K562 (cell line): Measurements from ENCODE around the gene CDCA7L. TPM values are rescaled to one million over a fixed set of nuclear protein-coding genes. Genes with fewer than 3 reads are reported as not detected.

Experiments used
- ATAC-seq: fragments of 200-7000 bp; cut with Tn5 transposase; 3 replicates; pipeline ENCODE4 v1.9.1; 2020; ENCODE audit warnings: moderate library complexity
- BruUV-seq: library from RNA; stranded (reverse); fragments of 400-500 nt; replicated peaks from 2 replicates; lab custom pipeline; 2021; lab: Mats Ljungman, UMichigan
- CTCF ChIA-PET: fragments of 300-600 bp; formaldehyde crosslinking; extraction: SDS; loops from one replicate; lab custom pipeline; 2021; ENCODE audit warnings: low intra/inter-chr PET ratio; lab: Yijun Ruan, JAX
- POLR2A ChIA-PET: fragments of 300-600, 350-650 bp; sonication (Branson Sonifier 250); formaldehyde crosslinking; extraction: SDS; loops from one replicate; lab custom pipeline; 2021; ENCODE audit warnings: antibody characterized with exemption, inconsistent platforms; lab: Yijun Ruan, JAX
- DNase-seq, 4 experiments: peaks; one replicate each; pipeline versions ENCODE4 v3.0.0 to v3.0.0-alpha.2; 2011 to 2018; ENCODE audit warnings: low spot score in 3 of 4, mixed read lengths in 3 of 4; ENCODE audit errors: extremely low read depth in 1 of 4
- FAIRE-seq: peaks from 2 replicates; lab custom pipeline; 2011; peaks lifted over from hg19 to GRCh38; lab: Jason Lieb, UNC
- H2AFZ ChIP-seq: 2 replicates; pipeline ENCODE4 v1.6.0; 2011; ENCODE audit warnings: low read depth, low read length, control low read depth, inconsistent platforms
- H3K27ac ChIP-seq: fragments of 200-600 bp; 3 replicates; pipeline ENCODE4 v1.8.0; 2011; ENCODE audit warnings: low read depth, mild to moderate bottlenecking, control low read depth, inconsistent platforms, low read length, moderate library complexity, mixed read lengths; ENCODE audit errors: extremely low read depth
- H3K27me3 ChIP-seq, 2 experiments: fragments of 300-600 bp in 1 of 2; 2 replicates in 1 of 2; 3 replicates in 1 of 2; pipeline versions ENCODE4 v1.6.0 to v1.8.0; 2011; ENCODE audit warnings: inconsistent platforms in 2 of 2, low read length in 2 of 2, mild to moderate bottlenecking in 1 of 2, mixed read lengths in 1 of 2, moderate library complexity in 1 of 2; ENCODE audit not compliant: control insufficient read depth in 2 of 2, insufficient read depth in 2 of 2
- H3K36me3 ChIP-seq: fragments of 300-600 bp; 3 replicates; pipeline ENCODE4 v1.8.0; 2011; ENCODE audit warnings: mild to moderate bottlenecking, low read length, inconsistent platforms; ENCODE audit not compliant: control insufficient read depth, insufficient read depth
- H3K4me1 ChIP-seq, 2 experiments: fragments of 200-600 bp in 1 of 2; replicated peaks in 1 of 2; 2 replicates in 1 of 2; 3 replicates in 1 of 2; pipeline versions ENCODE4 v1.5.1 to v1.8.0; 2011; ENCODE audit warnings: inconsistent platforms in 2 of 2, low read length in 2 of 2, mild to moderate bottlenecking in 1 of 2, mixed read lengths in 1 of 2, moderate library complexity in 1 of 2; ENCODE audit not compliant: control insufficient read depth in 2 of 2, insufficient read depth in 2 of 2
- H3K4me2 ChIP-seq: 2 replicates; pipeline ENCODE4 v1.6.1; 2011; ENCODE audit warnings: low read length, control low read depth, inconsistent platforms, mixed read lengths; ENCODE audit not compliant: insufficient read depth
- H3K4me3 ChIP-seq: fragments of 200-600 bp; sonication (generic), shearing (Covaris generic); 2 replicates; pipeline ENCODE4 v1.5.1; 2016; ENCODE audit warnings: control low read depth, inconsistent platforms
- H3K79me2 ChIP-seq: fragments of 200-600 bp; 3 replicates; pipeline ENCODE4 v1.8.0; 2011; ENCODE audit warnings: low read length, inconsistent platforms; ENCODE audit not compliant: control insufficient read depth, insufficient read depth
- H3K9ac ChIP-seq, 2 experiments: 2 replicates each; pipeline versions ENCODE4 v1.6.0 to v1.6.1; 2011; ENCODE audit warnings: low read depth in 2 of 2, low read length in 2 of 2, control low read depth in 1 of 2, inconsistent platforms in 1 of 2, mild to moderate bottlenecking in 1 of 2, mixed read lengths in 1 of 2; ENCODE audit not compliant: insufficient read depth in 1 of 2
- H3K9me1 ChIP-seq: one replicate; pipeline ENCODE4 v1.6.0; 2011; ENCODE audit warnings: inconsistent platforms, mild to moderate bottlenecking, low read length, moderate library complexity; ENCODE audit not compliant: control insufficient read depth, insufficient read depth
- H3K9me3 ChIP-seq: replicated peaks from 2 replicates; pipeline ENCODE4 v1.5.1; 2011; ENCODE audit warnings: low read depth, low read length, inconsistent platforms; ENCODE audit not compliant: control insufficient read depth, insufficient read depth
- H4K20me1 ChIP-seq: replicated peaks from 2 replicates; pipeline ENCODE4 v1.6.1; 2011; ENCODE audit warnings: low read length, inconsistent platforms, mixed read lengths; ENCODE audit not compliant: control insufficient read depth, insufficient read depth
- BACH1 ChIP-seq: fragments of 200-800 bp; sonication (Bioruptor generic); IDR thresholded peaks from 2 replicates; pipeline ENCODE4 v1.6.1; 2016; ENCODE audit warnings: missing genetic modification characterization, missing compliant biosample characterization
- ETV1 ChIP-seq: fragments of 450-650 bp; conservative IDR thresholded peaks from 2 replicates; pipeline ENCODE4 v1.6.1; 2016; ENCODE audit warnings: missing genetic modification characterization, control low read depth, low read depth, missing compliant biosample characterization
- FOXA1 ChIP-seq: fragments of 450-650 bp; IDR thresholded peaks from 2 replicates; pipeline ENCODE4 v1.6.1; 2016; ENCODE audit warnings: mild to moderate bottlenecking, borderline replicate concordance
- MLX ChIP-seq, 2 experiments: fragments of 450-650 bp in 1 of 2; sonication (generic) in 1 of 2; formaldehyde crosslinking; conservative IDR thresholded peaks; 2 replicates each; pipeline versions ENCODE4 v1.4.0 to v1.8.1; 2020 to 2022; ENCODE audit warnings: mild to moderate bottlenecking in 1 of 2, missing genetic modification reagents in 1 of 2
- RBM34 ChIP-seq: fragments of 200-400 bp; formaldehyde crosslinking; IDR thresholded peaks from 2 replicates; pipeline ENCODE4 v1.6.1; 2018; ENCODE audit warnings: low read length, borderline replicate concordance; ENCODE audit not compliant: insufficient read depth
- SETDB1 ChIP-seq: IDR thresholded peaks from one replicate; pipeline ENCODE4 v1.6.1; 2012; ENCODE audit warnings: low read length, control low read depth, inconsistent platforms
- TAF1 ChIP-seq: IDR thresholded peaks from 2 replicates; pipeline ENCODE4 v1.6.1; 2011; ENCODE audit warnings: mild to moderate bottlenecking, low read length, moderate library complexity; ENCODE audit not compliant: insufficient read depth, control insufficient read depth, severe bottlenecking; ENCODE audit errors: extremely low read depth
- ZNF384 ChIP-seq: IDR thresholded peaks from 2 replicates; pipeline ENCODE4 v1.6.1; 2012; ENCODE audit warnings: low read depth, low read length, improper control_type of control experiment
- WGBS: fragments of 100-300 bp; shearing (Covaris generic); methylation state at CpG from one replicate; pipeline ENCODE4 v1.1.6; 2016; ENCODE audit warnings: low coverage, mixed read lengths; ENCODE audit not compliant: insufficient coverage; ENCODE audit errors: missing lambda C conversion rate; 5-methylcytosine and 5-hydroxymethylcytosine counted together
- in situ Hi-C: fragments of 300-500 bp; cut with MboI; formaldehyde crosslinking; loops from 4 replicates; pipeline ENCODE4 v1.15.0; 2018; ENCODE audit warnings: inconsistent platforms, mixed read lengths
- intact Hi-C: fragments of 100-400 bp; cut with micrococcal nuclease; formaldehyde crosslinking; loops from 2 replicates; pipeline ENCODE4 v1.14.2; 2022
- polyA plus RNA-seq, 8 experiments: library from polyadenylated mRNA; depleted of rRNA in 4 of 8; stranded (reverse) in 5 of 8; unstranded in 3 of 8; fragments of >200 nt; fragmentation: Nextera tagmentation in 2 of 8; fragmentation: Illumina TruSeq in 1 of 8; extraction: Ambion mirVana in 2 of 8; extraction: Trizol in 1 of 8; gene quantifications; 2 replicates each; pipeline versions ENCODE4 v1.2.1 to v1.2.3, GENCODE V29; 2011 to 2014; ENCODE audit warnings: inconsistent platforms in 1 of 8, missing spikeins in 1 of 8
- total RNA-seq, 7 experiments: library from RNA; depleted of rRNA in 6 of 7; stranded (reverse); fragments of >200 nt in 6 of 7; fragmentation: Illumina TruSeq in 2 of 7; extraction: Trizol in 2 of 7; gene quantifications; 2 replicates each; pipeline versions ENCODE4 v1.2.1 to v1.2.3, GENCODE V29; 2011 to 2021; ENCODE audit warnings: low replicate concordance in 1 of 7
- TF ChIP-seq, protein P1 (sequence below): fragments of 450-650 bp; conservative IDR thresholded peaks from 2 replicates; pipeline ENCODE4 v1.6.1; 2016; ENCODE audit warnings: missing genetic modification characterization, low read depth, mild to moderate bottlenecking, control low read depth, missing compliant biosample characterization
- TF ChIP-seq, protein P2 (sequence below): conservative IDR thresholded peaks from 2 replicates; pipeline ENCODE4 v1.6.1; 2011; ENCODE audit warnings: low read depth, mild to moderate bottlenecking, low read length; ENCODE audit not compliant: control insufficient read depth
- TF ChIP-seq, protein P3 (sequence below): fragments of 450-650 bp; formaldehyde crosslinking; IDR thresholded peaks from 2 replicates; pipeline ENCODE4 v1.4.0; 2020; ENCODE audit warnings: mild to moderate bottlenecking, moderate library complexity

Gene CDCA7L
- total and polyA plus RNA-seq, 9 of the 15 experiments (the other 6 are each of a cell fraction or from before 2014, with no cell fraction given), result 1.9 to 32.4 (median 3.1) TPM

GRCh38 chr7:21939136-21939857 is 6.4 kb downstream of the CDCA7L start:
- Histone ChIP-seq H3K79me2 (no peaks in the 10 kb centered on the region), H3K9me3 (no peaks in the 10 kb centered on the region), H3K9ac (no peak overlapping the region), H4K20me1 (0 out of 2 replicates have a peak, but pooled peaks cover 3% of the 10 kb centered on the region), H3K27me3 (peaks cover 0 to 9% of the 10 kb centered on the region in 2 experiments; a peak in 2 of 5 replicates), H3K9me1 (no peaks in the 10 kb centered on the region), H2AFZ (no peak overlapping the region), H3K4me2 (no peak overlapping the region), H3K36me3 (no peaks in the 10 kb centered on the region), H3K27ac (no peak overlapping the region), H3K4me1 (no peaks in the 10 kb centered on the region), H3K4me3 (no peak overlapping the region)
- ChIA-PET CTCF (no interaction called here), POLR2A (interaction anchor here (0.6 kb wide), 1 partner anchor 263 kb away, joined by 3 read pairs; no protein-coding TSS in a partner anchor)
- no peak for DNase-seq
- TF ChIP-seq MLX (CRISPR knock-in tag; conservative IDR thresholded peaks at IDR 0.05), result no peak
- no peak for TF ChIP-seq FOXA1
- TF ChIP-seq BACH1, result no peak
- no peak for TF ChIP-seq ETV1 (tag)
- TF ChIP-seq, protein P1, sequence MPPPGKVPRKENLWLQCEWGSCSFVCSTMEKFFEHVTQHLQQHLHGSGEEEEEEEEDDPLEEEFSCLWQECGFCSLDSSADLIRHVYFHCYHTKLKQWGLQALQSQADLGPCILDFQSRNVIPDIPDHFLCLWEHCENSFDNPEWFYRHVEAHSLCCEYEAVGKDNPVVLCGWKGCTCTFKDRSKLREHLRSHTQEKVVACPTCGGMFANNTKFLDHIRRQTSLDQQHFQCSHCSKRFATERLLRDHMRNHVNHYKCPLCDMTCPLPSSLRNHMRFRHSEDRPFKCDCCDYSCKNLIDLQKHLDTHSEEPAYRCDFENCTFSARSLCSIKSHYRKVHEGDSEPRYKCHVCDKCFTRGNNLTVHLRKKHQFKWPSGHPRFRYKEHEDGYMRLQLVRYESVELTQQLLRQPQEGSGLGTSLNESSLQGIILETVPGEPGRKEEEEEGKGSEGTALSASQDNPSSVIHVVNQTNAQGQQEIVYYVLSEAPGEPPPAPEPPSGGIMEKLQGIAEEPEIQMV (tag), result no peak
- TF ChIP-seq SETDB1, result no peak
- TF ChIP-seq, protein P2, sequence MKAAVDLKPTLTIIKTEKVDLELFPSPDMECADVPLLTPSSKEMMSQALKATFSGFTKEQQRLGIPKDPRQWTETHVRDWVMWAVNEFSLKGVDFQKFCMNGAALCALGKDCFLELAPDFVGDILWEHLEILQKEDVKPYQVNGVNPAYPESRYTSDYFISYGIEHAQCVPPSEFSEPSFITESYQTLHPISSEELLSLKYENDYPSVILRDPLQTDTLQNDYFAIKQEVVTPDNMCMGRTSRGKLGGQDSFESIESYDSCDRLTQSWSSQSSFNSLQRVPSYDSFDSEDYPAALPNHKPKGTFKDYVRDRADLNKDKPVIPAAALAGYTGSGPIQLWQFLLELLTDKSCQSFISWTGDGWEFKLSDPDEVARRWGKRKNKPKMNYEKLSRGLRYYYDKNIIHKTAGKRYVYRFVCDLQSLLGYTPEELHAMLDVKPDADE, result no peak
- TF ChIP-seq TAF1, result no peak
- TF ChIP-seq, protein P3, sequence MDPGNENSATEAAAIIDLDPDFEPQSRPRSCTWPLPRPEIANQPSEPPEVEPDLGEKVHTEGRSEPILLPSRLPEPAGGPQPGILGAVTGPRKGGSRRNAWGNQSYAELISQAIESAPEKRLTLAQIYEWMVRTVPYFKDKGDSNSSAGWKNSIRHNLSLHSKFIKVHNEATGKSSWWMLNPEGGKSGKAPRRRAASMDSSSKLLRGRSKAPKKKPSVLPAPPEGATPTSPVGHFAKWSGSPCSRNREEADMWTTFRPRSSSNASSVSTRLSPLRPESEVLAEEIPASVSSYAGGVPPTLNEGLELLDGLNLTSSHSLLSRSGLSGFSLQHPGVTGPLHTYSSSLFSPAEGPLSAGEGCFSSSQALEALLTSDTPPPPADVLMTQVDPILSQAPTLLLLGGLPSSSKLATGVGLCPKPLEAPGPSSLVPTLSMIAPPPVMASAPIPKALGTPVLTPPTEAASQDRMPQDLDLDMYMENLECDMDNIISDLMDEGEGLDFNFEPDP (CRISPR knock-in tag), result no peak
- TF ChIP-seq ZNF384, result no peak
- no peak for TF ChIP-seq RBM34
- FAIRE-seq, result no peak
- BruUV-seq, result no TSS peak
- WGBS, result 9% methylated on average over 4 of the region's 4 CpGs
- in situ Hi-C loops, result no loop called here
- intact Hi-C loops, result no loop called here
- ATAC-seq, result no peak
